H1 (cell line): ENCODE data around the gene TPRG1L. TPM values are rescaled to one million over a fixed set of nuclear protein-coding genes. Genes with fewer than 3 reads are reported as not detected.

Experiments
- CHD1 ChIP-seq: IDR thresholded peaks from 2 replicates; pipeline ENCODE4 v1.6.1; 2012; ENCODE audit warnings: low read depth, low read length, improper control_type of control experiment
- KDM1A ChIP-seq: fragments of 200-600, 300-600 bp; sonication (generic); IDR thresholded peaks from 2 replicates; pipeline ENCODE4 v1.7.1; 2016; ENCODE audit warnings: mild to moderate bottlenecking, low read length, borderline replicate concordance
- KDM5A ChIP-seq: fragments of 200-600 bp; IDR thresholded peaks from 2 replicates; pipeline ENCODE4 v1.7.1; 2012; ENCODE audit warnings: mild to moderate bottlenecking, low read length, inconsistent platforms, mixed read lengths
- SIX5 ChIP-seq: IDR thresholded peaks from 2 replicates; pipeline ENCODE4 v1.6.1; 2011; ENCODE audit warnings: mild to moderate bottlenecking, low read depth, low read length
- SUZ12 ChIP-seq: fragments of 200-600 bp; sonication (generic); IDR thresholded peaks from 2 replicates; pipeline ENCODE4 v1.6.1; 2012; ENCODE audit warnings: mild to moderate bottlenecking, inconsistent platforms, low read length, moderate library complexity, mixed read lengths
- polyA plus RNA-seq, 7 experiments: library from polyadenylated mRNA; depleted of rRNA in 3 of 7; stranded (reverse) in 5 of 7; unstranded in 2 of 7; fragments of >200 nt in 5 of 7; fragments of 200-250 nt in 2 of 7; gene quantifications; 1 replicate in 5 of 7; 2 replicates in 1 of 7; 4 replicates in 1 of 7; pipeline versions ENCODE4 v1.2.1 to v1.2.3, GENCODE V29; 2011 to 2013; ENCODE audit warnings: missing spikeins in 2 of 7, mixed read lengths in 2 of 7
- total RNA-seq: library from RNA; stranded (reverse); fragmentation: NEBNext Ultra II Directional; extraction: Animal tissue kit (Norgen Biotek cat#: 25700); gene quantifications from 2 replicates; pipeline ENCODE4 v1.2.1, GENCODE V29; 2021

The TPRG1L gene
- total and polyA plus RNA-seq, 2 of the 8 experiments (the other 6 are each of a cell fraction or from before 2014, with no cell fraction given), result 21.7 to 22.3 TPM

GRCh38 chr1:3664700-3665375, 40.0 kb downstream of the TPRG1L start (continued):
- TF ChIP-seq KDM1A (no peak), SIX5 (no peak), KDM5A (no peak), CHD1 (no peak), SUZ12 (no peak)
